Urinary bladder (tissue), 4 donors: ENCODE data around the gene CADPS2. TPM values are rescaled to one million over a fixed set of nuclear protein-coding genes. Genes with fewer than 3 reads are reported as not detected.

Source experiments
- DNase-seq: peaks from one replicate; pipeline ENCODE4 v3.0.0-alpha.2; 2015; ENCODE audit errors: extremely low spot score
- H3K27ac ChIP-seq: one replicate; pipeline ENCODE4 v1.5.1; 2013; ENCODE audit warnings: low read depth, mild to moderate bottlenecking, moderate library complexity
- H3K36me3 ChIP-seq: one replicate; pipeline ENCODE4 v1.6.1; 2013; ENCODE audit warnings: mild to moderate bottlenecking, moderate library complexity; ENCODE audit not compliant: insufficient read depth
- H3K4me1 ChIP-seq: one replicate; pipeline ENCODE4 v1.6.1; 2013; ENCODE audit warnings: mild to moderate bottlenecking, moderate library complexity; ENCODE audit not compliant: insufficient read depth
- H3K4me3 ChIP-seq: one replicate; pipeline ENCODE4 v1.5.1; 2013; ENCODE audit warnings: low read depth, low read length
- WGBS: extraction: QIAGEN DNeasy Blood & Tissue Kit; methylation state at CpG from one replicate; pipeline ENCODE4 v1.1.7; 2013; 5-methylcytosine and 5-hydroxymethylcytosine counted together
- polyA plus RNA-seq: library from polyadenylated mRNA; stranded (reverse); fragments of 200-250 nt; gene quantifications from one replicate; pipeline ENCODE4 v1.2.3, GENCODE V29; 2013
- total RNA-seq: library from RNA; depleted of rRNA; stranded (reverse); fragments of >200 nt; gene quantifications from one replicate; pipeline ENCODE4 v1.2.3, GENCODE V29; 2014
- donor health status: healthy with polysubstance abuse.
- donor health status: healthy.

The CADPS2 gene
- total and polyA plus RNA-seq, 2 donors, result 5.5 to 36.0 TPM

DNA sequence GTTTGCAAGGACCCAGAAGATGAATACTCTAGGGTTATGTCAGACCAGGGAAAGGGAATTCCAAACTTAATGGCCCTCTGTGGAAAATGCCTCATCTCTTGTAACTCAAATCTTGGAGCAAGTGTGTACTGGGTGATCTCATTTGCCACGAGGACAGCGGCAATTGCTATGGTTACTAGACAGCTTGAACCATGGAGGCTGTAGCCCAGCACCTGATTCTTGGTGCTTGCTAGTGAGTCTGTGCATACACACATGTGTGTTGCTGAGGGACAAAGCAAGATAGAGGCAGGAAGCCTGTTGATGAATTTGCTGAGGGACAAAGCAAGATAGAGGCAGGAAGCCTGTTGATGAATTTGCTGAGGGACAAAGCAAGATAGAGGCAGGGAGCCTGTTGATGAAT lies 523.1 kb downstream of the CADPS2 start:
- Histone ChIP-seq H3K27ac (no peak overlapping the region), H3K36me3 (no peaks in the 10 kb centered on the region), H3K4me3 (no peak overlapping the region), H3K4me1 (no peaks in the 10 kb centered on the region)
- 83% methylated on average over 2 of the region's 2 CpGs for WGBS
- no peak for DNase-seq

DNA sequence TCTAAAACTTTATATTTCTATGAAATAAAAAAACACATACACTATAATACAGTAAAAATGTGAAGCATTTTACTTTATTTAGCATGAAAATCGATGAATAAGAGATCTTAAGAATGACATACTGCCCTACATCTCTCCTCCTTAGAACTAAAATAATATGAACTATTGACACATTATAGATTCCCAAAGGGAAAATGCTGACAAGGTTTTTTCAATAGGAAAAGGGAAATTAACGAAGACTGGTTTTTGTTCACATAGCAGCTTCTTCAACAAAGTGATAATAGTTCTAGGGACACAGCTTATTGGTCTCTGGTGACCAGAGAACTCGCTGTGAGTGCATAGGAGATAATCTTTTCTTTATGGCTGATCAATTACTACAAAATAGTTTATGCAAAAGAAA lies 523.8 kb downstream of the CADPS2 start:
- 91% methylated on average over 3 of the region's 3 CpGs for WGBS
- Histone ChIP-seq H3K27ac (no peak overlapping the region), H3K4me1 (no peaks in the 10 kb centered on the region), H3K4me3 (no peak overlapping the region), H3K36me3 (no peaks in the 10 kb centered on the region)
- no peak for DNase-seq

DNA sequence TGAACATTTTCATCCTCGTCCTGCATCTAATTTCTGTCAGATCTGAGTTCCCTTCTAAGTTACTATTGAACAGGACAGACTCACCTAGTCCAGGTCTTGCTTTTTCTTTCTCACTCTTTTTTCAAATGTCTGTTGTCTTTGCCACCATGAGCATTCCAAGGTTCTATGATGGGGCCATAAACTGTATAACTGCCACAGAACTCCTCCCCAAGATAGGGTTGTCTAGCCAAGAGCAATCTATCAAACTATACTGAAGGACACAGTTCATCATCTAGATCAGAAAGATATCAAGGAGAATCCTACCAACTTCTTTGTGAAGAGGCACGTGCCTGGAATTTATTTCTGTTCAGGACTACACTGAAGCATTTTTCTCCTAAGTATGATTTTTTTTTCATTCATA lies 531.6 kb downstream of the CADPS2 start:
- H3K4me3 ChIP-seq, result no peak overlapping the region
- no peaks in the 10 kb centered on the region for H3K4me1 ChIP-seq
- no peak overlapping the region for H3K27ac ChIP-seq
- WGBS, result 84% methylated on average over 2 of the region's 2 CpGs
- no peak for DNase-seq
- no peaks in the 10 kb centered on the region for H3K36me3 ChIP-seq

DNA sequence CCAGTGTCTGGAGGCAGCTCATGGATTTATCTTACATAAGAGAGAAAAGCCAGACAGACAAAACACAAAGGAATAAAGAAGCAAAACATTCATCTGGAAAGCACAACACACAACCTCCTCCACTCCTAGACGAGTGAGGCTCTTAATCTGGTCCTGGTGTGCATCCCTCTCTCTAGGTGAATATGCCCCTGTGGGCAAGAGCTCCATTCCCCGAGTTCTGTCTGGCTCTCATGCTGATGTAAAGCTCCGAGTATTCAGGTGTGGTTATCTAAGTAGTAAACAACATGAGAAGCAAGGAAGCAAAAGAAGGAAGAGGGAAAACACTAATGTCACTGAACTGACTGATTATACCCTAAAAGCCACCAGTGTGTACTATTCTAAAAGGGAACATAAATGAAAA lies 533.8 kb downstream of the CADPS2 start:
- H3K36me3 ChIP-seq, result no peaks in the 10 kb centered on the region
- H3K4me1 ChIP-seq, result no peaks in the 10 kb centered on the region
- 47% methylated on average over 3 of the region's 3 CpGs for WGBS
- no peak overlapping the region for H3K4me3 ChIP-seq
- H3K27ac ChIP-seq, result no peak overlapping the region
- DNase-seq, result no peak

DNA sequence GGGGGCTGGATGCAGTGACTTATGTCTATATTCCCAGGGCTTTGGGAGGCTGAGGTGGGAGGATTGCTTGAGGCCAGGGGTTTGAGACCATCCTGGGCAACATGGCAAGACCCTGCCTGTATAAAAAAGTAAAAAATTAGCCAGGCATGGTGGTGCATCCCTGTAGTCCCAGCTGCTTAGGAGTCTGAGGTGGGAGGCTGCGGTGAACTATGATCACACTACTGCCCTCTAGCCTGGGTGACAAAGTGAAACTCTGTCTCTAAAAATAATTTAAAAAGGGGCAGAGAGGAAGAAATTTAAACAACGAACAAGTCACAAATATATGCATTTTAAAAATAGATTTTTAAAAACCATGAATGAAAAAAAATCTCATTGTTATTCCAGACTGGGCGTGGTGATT lies 535.6 kb downstream of the CADPS2 start:
- Histone ChIP-seq H3K4me3 (no peak overlapping the region), H3K36me3 (no peaks in the 10 kb centered on the region), H3K27ac (no peak overlapping the region), H3K4me1 (no peaks in the 10 kb centered on the region)
- WGBS, result 90% methylated on average over 3 of the region's 3 CpGs
- no peak for DNase-seq

DNA sequence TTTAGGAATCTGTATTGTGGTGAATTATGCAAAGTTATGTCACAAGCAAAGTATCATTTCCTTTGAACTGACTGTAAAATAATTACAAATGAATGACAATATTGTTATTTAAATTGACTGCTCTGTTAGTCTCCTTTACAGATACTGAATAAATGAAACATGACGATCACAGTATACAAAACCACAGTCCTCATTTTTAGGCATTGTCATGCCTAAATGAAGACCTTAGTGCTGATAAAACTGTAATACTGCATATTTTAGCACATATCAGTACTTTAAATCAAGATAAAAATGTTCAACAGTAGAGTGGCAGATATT lies 542.0 kb downstream of the CADPS2 start:
- no peak overlapping the region for H3K4me3 ChIP-seq
- WGBS, result 82% methylated on average over 1 of the region's 1 CpG
- peaks cover 2% of the 10 kb centered on the region for H3K36me3 ChIP-seq
- no peak for DNase-seq
- H3K27ac ChIP-seq, result no peak overlapping the region
- no peaks in the 10 kb centered on the region for H3K4me1 ChIP-seq

DNA sequence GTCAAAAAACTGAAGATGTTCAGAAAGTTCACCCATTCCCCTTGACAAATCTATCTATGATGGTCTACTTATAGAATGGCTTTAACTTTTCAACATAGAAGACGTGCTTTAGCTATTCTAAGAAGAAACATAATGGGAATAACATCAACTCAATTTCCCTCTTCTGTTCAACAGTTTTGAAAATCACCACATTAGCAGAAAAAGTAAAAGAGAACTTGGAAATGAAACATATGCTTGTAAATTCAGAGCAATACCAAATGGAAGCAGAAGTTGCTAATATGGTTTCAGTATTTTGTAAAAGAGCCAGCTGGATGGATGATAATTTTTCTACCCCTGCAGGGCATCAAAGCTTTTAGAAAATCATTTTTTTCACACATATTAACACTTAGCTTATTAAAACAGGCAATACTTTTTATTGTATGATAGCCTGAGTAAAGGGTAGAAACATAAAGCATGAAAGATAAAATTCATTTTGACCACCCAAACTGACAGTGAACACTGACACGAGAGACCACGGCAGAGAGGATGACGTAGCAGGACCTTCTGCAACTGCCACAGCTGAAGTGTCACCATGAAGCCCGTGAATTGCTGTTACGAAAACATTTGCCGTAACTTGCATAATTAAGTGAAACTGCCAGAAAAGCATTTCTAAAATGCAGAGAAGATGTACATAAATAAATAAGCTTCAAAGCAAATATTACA lies 542.5 kb downstream of the CADPS2 start:
- Histone ChIP-seq H3K27ac (no peak overlapping the region), H3K4me1 (no peaks in the 10 kb centered on the region), H3K36me3 (peaks cover 2% of the 10 kb centered on the region), H3K4me3 (no peak overlapping the region)
- no peak for DNase-seq
- 84% methylated on average over 7 of the region's 7 CpGs for WGBS

DNA sequence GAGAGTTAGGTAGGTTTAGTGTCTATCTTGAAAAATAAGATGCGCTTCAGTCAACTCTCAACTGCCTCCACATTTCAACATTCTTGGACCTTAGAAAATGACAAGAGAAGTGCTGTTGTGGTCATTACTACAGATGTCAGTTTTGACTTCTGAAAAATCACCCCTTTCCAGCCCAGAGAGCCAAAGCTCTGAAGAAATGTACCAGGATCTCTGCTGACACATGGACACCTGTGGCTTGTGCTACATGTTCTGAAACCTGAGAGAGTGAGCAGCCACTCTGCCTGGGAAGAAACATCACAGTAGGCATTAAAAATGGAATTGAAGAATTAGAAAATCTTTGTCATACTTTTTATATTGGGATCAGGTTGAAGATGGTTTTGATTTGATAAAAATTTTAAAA lies 545.8 kb downstream of the CADPS2 start:
- Histone ChIP-seq H3K27ac (no peak overlapping the region), H3K4me3 (no peak overlapping the region), H3K36me3 (peaks cover 2% of the 10 kb centered on the region), H3K4me1 (no peaks in the 10 kb centered on the region)
- no peak for DNase-seq
- WGBS, result 97% methylated on average over 1 of the region's 1 CpG

DNA sequence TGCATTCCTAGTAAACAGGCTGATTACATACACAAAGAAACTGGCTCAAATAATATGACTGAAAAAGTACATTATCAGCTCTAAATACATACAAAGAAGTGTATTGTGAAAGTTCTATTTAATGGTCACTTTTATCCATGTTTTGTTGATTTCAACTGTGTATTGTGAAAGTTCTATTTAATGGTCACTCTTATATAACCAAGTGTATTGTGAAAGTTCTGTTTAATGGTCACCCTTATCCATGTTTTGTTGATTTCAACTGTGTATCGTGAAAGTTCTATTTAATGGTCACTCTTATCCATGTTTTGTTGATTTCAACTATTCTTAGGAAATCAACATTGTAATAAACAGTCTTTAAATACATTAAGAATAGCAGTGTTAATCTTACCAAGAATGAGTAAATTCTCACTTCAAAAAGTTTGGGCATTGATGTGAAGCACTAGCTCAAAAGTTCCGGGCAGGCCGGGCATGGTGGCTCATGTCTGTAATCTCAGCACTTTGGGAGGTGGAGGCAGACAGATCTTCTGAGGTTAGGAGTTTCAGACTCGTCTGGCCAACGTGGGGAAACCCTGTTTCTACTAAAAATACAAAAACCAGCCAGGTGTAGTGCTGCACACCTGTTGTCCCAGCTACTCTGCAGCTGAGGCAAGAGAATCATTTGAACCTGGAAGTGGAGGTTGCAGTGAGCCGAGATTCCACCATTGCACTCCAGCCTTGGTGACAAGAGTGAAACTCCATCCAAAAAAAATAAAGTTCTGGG lies 546.9 kb downstream of the CADPS2 start:
- Histone ChIP-seq H3K36me3 (peaks cover 2% of the 10 kb centered on the region), H3K4me3 (no peak overlapping the region), H3K4me1 (no peaks in the 10 kb centered on the region), H3K27ac (no peak overlapping the region)
- DNase-seq, result no peak
- 87% methylated on average over 6 of the region's 6 CpGs for WGBS

DNA sequence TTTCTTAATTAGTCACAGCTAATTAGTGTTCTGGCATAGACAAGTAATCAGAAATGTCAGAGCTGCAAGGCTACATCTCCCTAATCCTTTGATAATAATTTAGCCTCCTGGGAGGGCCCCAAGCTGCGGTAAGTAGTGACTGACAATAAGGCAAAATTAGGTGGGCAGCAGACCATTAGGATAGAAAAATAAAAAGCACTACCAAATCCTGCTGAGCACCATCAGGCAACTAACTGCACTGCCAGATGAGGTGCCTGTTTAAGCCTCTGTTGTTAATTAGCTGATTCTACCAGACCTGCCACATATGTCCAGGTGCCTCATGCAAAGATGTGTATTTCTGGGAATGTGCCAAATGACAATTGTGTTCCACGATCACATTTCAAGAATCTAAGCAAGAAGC lies 549.2 kb downstream of the CADPS2 start:
- no peak for DNase-seq
- Histone ChIP-seq H3K4me1 (no peaks in the 10 kb centered on the region), H3K36me3 (peaks cover 2% of the 10 kb centered on the region), H3K27ac (no peak overlapping the region), H3K4me3 (no peak overlapping the region)
- WGBS, result 65% methylated on average over 2 of the region's 2 CpGs

DNA sequence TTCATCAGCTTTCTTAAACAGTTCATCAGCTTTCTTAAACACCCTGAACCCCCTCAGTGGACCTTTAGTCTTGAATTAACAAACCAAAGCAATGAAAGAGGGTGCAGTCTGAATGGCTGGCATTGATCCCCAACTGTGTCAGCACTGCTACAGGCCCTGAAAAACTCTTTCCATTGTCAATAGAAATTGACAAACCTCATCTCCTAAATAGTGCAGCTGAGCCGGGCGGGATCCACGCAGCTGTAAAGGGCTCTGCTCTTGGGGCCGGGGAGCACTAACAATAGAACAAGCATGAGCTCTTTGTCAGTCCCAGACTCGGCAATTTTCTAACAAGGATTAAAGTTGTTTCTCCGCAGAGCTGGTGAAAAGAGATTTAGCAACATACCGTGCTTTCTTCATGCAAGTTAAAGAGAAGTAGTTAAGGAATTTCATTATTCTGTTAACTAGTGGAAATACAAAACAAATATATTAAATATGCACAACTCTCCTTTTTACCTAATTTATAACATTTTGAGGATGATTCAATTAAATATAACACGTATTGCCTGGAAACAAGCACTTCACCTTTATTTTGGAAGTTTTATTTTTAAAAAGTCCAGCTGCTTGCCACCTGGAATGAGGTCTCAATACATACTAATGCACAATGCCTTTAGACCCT lies 557.0 kb downstream of the CADPS2 start:
- 53% methylated on average over 8 of the region's 8 CpGs for WGBS
- Histone ChIP-seq H3K27ac (no peak overlapping the region), H3K4me3 (no peak overlapping the region), H3K4me1 (no peaks in the 10 kb centered on the region), H3K36me3 (peaks cover 1% of the 10 kb centered on the region)
- no peak for DNase-seq

DNA sequence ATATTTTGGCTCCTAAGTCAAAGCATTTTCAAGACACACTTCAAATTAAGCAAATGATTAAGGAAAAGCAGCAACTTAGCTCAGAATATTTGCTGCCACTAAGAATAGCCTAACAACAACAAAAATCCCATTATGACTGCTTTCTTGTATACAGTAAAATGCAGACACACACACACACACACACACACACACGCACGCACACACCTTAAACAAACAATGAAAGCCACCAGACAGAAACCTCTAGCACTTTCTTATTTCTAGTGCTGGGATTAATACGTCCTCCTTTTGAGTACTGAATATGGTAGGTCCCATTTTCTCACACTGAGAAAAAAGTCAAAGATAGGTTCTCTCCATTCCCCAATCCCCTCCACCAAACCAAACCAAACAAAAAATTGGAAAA lies 558.3 kb downstream of the CADPS2 start:
- peaks cover 1% of the 10 kb centered on the region for H3K36me3 ChIP-seq
- WGBS, result 61% methylated on average over 3 of the region's 3 CpGs
- no peak overlapping the region for H3K27ac ChIP-seq
- no peaks in the 10 kb centered on the region for H3K4me1 ChIP-seq
- DNase-seq, result no peak
- H3K4me3 ChIP-seq, result no peak overlapping the region

DNA sequence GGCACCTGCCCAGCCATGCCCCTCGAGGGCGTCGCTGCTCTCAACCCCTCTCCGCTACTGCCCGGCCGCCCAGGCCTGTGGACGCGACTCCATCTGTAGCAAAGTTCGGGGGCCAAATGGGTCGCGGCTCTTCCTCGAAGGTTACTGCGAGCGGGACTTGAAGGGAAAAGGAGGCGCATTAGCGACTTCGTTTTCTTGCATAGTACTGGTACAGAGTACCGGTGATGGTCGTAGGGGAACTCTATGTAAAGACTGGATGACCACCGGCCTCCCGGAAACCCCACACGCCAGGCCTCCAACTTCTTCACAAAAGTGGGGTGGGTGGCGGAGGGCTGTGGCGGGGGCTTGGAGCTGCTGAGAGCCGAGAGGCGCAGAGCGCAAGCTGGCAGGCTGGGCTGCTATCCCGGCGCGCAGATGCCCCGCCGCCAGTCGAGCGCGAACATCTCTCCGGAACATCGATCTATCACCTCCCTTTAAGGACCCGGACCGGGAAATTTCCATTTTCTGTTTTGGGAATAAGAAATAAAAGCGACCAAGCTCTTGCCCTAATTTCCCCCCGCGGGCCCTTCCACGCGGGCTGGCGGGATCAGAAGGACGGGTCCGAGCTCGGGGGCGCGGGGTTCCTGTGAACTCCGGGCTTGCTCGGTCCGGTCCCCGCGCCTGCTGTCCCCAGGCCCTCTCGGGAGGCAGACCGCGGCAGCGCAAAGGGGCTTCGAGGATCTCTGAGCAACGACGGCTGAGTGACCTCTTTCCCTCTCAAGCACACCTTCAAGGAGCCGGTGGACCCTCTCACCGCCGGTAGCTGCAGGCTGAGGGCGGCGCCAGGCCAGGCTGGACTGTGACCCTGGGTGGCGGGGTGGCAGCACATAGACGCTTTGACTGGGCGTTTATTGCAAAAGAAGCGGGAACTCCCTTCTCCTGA lies 569.5 kb downstream of the CADPS2 start:
- no peak for DNase-seq
- WGBS, result 3% methylated on average over 71 of the region's 71 CpGs
- no peak overlapping the region for H3K4me3 ChIP-seq

More for the DNA sequence above, 569.5 kb downstream of the CADPS2 start:
- Histone ChIP-seq H3K4me1 (peaks cover 3% of the 10 kb centered on the region), H3K27ac (no peak overlapping the region), H3K36me3 (no peaks in the 10 kb centered on the region)
